Stimulated activated CD8-positive, alpha-beta memory T cell treated with anti-CD3 and anti-CD28 coated beads, Interleukin-15, amount 100 ng/mL, for 24 hours (primary cell): Measurements from ENCODE around the gene HOXD1.

Experiments
- DNase-seq: peaks from one replicate; pipeline ENCODE4 v3.0.0-alpha.2; 2020; ENCODE audit warnings: low read depth

Gene HOXD1

GRCh38 chr2:176152350-176153181 lies 35.9 kb upstream of the HOXD1 start:
- DNase-seq, result no peak

DNA sequence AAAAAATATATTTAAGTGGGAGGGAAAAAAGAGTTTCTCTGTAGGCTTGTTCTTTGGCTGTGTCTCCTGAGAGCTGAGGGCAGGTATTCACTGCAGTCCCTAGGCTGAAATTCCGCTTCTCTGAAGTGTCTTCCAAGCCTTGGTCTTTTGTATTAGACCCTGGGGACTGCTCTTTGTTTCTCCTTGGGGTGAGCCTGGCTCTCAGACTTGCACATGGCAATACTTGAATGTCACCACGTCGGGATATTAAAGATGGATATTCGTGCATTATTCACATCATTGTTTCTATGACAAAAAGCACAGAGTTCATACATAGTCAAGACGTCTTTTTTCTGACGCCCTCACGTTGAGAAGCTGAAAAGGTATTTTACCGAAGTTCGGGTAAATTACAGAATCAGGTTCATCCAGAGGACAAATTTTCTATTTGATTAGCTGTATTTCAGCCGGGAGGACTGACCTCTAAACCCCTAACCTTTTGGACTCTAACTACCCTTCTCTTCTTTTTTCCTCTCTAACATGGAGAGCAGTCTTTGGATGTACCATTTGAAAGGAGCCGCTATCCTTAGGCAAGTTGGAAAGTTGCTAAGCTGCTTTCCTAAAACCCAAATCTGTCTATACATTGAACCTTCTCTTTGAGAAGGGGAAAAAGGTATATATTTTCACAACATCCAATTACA lies 33.8 kb upstream of the HOXD1 start:
- no peak for DNase-seq

GRCh38 chr2:176155356-176156044 lies 33.0 kb upstream of the HOXD1 start:
- DNase-seq, result no peak

DNA sequence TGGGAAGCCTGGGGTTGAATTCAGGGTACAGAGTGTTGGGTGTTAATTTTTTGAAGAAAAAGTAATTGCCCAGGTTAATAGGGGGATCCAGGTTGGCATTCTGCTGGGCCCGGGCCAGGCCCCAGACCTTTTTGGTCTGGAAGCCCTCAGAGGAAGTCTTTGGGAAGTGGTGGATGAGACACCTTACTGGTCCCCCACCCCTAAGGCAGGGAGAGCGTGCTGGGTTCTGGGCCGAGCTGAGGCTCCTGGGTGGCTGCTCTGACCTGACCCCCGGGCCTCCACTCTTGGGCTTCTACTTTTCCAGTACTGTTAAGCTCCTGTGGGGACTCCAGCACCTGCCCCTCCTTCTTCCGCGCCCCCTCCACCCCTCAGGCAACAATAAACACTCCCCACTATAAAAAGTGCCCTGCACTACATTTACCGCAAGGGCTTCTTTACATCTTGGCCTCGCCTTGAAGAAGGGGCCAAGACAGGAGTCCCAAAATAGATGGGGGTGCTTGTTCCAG lies 32.1 kb upstream of the HOXD1 start:
- no peak for DNase-seq

DNA sequence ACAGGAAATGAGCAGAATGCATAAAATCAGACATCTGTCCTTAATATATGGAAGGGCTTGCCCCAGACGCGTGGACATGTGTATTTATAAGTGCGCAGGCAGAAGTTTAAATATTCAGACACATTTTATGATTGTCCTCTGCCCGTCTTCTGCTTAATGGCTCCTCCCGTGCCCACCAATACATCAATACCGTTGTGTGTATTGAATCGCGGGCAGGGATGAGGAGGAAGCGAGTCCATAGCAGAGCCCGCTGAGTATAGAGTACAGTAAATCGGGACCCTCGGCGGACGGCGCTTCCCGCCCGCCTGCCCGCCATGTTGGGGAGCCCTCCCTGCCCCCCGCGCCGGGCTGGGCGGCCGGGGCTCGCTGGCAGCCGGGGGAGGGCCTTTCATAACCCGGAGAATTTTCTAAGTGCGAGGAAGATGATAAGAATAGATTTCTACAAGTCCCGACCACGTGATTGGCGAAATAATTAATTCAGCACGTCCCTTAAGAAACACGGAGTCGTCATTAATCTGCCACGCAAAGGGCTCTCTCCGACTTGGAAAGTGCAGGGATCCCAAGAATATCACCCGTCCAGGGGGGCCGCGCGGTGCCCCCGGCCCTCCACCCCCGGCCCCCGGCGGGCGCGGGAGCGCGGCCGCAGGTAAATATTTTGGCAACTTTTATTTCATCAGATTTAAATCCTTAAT lies 31.5 kb upstream of the HOXD1 start, which contains the start of gene HOXD3:
HOXD3 (plus strand) TSS at position 501 of the 692 bp plus-strand sequence. CDS start 11,808 bp downstream, outside the sequence.
- DNase-seq, result no peak

GRCh38 chr2:176157499-176158185 lies 30.8 kb upstream of the HOXD1 start:
- DNase-seq, result no peak

GRCh38 chr2:176158186-176158591 lies 30.3 kb upstream of the HOXD1 start:
- no peak for DNase-seq

GRCh38 chr2:176158855-176159662 lies 29.4 kb upstream of the HOXD1 start:
- no peak for DNase-seq

DNA sequence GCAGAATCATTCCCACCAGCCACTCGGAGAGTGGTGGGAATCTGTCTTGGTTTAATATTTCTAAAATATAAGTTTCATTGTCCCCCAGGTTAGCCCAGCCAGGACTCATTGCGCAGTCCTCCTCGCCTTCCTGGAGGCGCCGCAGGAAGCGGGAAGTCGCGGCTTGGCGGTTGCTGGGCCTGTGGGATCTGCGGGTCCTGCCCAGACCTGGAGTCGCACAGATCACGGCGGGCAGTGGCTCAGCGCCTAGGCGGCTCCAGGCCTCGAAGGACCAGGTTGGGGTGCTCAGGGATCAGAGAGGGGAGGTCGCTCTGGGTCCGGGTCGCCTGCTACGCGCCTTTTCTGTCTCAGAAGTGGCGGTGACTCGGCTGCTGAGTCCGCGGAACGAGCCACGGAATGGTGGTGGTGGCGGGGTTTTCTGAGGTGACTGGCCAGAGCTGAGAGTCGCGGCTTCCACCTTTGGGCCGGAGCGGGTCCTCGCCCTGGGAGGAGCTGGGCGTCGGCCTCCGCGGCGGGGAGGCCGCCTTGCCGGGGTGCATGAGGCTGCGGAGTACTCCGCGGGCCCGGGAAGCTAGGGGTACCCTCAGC lies 28.7 kb upstream of the HOXD1 start:
- no peak for DNase-seq

DNA sequence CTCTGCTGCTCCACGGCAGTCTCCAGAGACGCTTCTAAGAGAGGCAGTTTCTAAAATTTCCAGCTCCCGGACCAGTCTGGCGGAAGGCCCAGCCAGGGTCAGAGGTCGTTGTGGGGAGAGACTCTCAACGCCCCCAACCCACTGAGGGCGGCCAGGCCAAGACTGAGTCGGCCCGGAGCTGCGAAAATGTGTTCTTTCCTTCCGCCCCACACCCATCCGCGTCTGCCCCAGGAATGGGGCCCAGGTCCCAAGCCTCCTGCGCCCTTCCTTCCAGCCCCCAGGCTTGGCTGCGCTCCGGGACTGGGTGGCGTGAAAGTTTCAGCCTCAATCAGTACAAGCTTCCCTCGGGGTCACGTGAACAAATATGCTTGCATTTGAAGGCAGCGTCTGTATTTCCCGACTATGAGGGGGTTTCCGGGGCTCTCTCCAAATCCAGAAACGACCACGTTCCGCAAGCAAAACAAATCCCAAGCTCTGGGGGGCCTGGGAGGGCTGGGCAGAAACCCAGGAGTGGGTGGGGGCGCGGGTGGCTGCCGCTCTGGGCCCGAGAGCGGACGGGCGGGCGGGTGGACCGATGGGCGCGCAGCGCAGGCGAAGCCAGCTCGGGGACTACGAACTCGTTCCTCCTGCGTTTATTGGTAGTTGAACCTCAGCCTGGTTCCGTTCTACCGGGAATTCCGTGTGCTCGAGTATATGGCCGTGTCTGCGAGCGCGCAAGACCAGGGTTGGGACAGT lies 28.1 kb upstream of the HOXD1 start:
- DNase-seq, result no peak

- no peak for DNase-seq
Measured at GRCh38 chr2:176160986-176161824, 27.3 kb upstream of the HOXD1 start.

DNA sequence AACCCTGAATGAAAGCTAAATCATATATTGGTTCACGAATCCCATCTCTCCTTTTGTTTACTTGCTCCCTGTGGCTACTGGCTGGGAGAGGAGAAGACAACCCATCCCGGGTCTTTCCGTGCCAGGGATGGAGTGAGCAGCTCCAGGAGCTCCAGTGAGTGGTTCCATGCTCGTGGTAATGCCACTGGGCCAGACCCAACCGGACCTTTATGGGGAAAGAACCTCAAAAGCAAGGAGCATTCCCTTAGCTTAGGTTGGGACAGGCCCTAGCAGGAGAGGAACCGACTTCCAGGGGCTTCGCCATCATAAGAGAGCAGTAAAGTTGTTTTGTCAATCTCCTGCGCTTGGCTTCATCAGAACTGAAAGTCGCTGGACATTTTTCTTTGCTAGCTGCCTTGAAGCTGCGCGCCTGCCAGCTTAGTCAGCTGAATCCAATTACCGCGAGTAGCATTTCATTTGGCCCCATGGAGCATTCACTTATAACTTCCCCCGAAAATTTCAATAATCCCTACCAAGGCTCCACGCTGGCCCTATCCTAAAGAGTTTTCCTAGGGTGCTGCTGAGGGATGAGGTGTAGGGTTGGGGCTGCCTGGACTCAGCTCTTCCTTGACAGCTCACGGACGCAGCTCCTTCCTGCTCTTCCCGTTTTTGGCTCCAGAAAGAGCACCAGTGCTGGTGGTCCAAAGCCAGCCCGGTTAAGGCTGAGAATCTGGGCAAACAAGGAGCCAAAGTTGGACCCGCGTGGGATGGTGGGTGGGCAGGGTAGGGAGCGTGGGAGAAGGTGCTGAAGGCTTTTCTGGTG lies 26.4 kb upstream of the HOXD1 start:
- DNase-seq, result no peak

DNA sequence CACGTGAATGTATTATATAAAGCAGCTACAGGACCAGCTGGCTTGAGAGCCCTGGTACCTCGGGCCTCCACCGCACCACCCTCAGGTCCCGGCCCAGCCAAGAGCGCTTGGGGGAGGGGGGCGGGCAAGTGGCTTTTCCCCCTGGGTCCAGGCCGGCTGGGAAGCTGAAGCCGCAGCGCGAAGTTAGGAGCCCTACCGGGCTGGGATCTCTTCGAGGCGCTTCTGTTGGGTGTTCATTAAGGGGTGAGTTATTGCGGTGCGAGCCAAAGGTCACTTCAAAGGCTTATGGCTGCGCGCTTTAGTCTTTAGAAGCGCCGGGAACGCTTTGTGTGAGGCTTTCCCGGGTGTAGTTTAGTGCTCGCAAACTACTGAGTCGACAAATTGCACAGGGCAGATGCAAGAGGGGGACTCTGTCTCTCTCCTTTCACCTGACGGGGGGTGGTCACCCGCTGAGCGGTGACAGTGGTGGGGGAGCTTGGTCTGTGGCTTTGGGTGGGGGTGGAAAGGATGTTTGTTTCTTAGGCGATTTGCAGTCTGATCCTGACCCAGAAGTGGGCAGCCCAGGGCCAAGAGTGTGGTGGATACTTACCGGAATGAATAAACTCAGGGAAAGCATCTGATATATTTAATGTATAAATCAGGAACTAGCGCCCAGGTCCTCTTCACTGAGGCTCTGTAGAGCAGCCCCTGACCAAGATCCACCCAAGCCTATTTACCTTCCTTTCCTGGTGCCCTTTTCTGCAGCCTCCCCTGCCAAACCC lies 25.4 kb upstream of the HOXD1 start:
- no peak for DNase-seq

DNA sequence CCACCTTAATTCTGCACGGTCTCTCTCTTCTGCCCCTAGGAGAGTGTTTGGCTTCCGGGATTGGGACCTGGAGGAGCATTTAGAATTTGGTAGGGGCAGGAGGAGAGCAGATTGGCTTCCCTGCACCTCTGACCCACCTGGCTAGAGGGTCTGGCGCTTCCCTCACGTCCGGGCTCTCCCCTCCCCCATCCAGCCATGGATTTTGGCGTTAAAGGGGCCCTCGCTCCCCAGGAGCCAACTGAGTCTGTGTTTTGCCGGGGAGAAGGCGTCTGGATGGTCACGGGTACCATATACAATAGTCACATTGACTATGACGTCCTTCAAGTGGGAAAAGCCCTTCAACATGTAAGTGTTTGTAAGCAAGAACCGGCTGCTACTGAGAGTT lies 24.8 kb upstream of the HOXD1 start:
- DNase-seq, result no peak

DNA sequence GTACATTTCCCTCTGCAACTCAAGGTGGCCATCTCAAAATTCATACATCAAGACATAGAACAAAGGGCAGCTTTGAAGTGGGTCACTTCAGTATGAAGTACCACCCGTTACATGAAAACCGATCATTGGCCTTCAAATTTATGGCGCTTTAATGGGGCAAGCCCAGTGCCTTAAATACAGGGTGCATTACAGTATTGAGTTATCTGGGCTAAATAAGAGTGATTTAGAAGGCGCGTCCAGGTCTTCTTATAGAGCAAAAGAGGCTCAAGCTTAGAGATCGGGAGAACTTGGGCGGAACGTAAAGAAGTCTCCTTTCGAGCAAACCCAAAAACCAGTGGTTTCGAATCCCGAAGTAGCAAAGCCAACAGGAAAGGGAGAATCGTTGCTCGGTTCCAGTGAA lies 24.3 kb upstream of the HOXD1 start:
- no peak for DNase-seq

DNA sequence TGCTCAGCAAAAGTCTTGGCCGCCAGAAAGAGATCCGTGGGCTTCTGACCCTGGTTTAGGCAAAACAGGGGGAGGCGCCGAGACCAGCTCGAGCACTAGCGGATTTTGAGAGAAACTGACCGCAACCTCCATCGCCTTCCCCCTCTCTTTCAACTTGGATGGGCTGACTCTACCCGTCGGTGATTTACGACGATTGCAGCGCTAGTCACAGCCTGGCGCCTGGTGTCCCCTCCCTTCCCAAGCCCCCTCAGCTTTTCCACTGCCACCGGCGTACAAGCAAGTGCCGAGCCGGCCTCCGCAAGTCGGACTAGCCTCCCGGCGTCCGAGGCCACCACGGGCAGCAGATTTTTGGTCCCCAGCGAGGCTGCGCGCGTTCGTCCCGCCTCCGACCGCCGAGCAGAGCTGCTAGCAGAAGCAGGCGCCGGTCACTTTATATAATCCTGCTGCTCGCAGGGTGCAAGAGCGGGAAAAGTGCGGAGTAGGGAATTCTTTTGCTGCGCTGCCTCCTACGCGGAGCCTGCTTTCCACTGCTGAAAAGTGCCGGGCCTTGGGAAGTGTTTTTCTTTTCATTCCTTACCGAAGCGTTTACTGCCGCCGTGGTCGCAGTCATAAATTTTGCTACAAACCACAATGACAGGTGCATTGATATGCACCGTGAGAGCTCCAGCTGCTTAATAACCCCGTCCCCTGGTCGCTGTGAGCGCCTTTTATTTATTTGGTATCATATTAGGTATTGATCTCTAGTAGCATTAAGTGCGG lies 23.7 kb upstream of the HOXD1 start:
- DNase-seq, result no peak
